Stimulated activated CD8-positive, alpha-beta memory T cell treated with anti-CD3 and anti-CD28 coated beads, Interleukin-12 subunit alpha, Interleukin-12 subunit beta, amount 100 ng/mL, for 4 hours (primary cell): ENCODE data around the gene FOXB1.

Source experiments
- DNase-seq: peaks from one replicate; pipeline ENCODE4 v3.0.0-alpha.2; 2020; ENCODE audit warnings: low read depth

The FOXB1 gene

GRCh38 chr15:60020736-60021135 is 16.6 kb downstream of the FOXB1 start:
- no peak for DNase-seq

GRCh38 chr15:60021589-60022378 is 17.7 kb downstream of the FOXB1 start:
- no peak for DNase-seq

- DNase-seq = no peak
Measured at GRCh38 chr15:60022379-60022741, 18.2 kb downstream of the FOXB1 start.

- DNase-seq = no peak
Measured at GRCh38 chr15:60026555-60026954, 22.4 kb downstream of the FOXB1 start.

- no peak for DNase-seq
Measured at GRCh38 chr15:60035344-60035743, 31.2 kb downstream of the FOXB1 start.

GRCh38 chr15:60039316-60039715 is 35.2 kb downstream of the FOXB1 start:
- DNase-seq = no peak

GRCh38 chr15:60043744-60044435 is 39.8 kb downstream of the FOXB1 start:
- DNase-seq = no peak

GRCh38 chr15:60044636-60045270 is 40.6 kb downstream of the FOXB1 start:
- DNase-seq = no peak

GRCh38 chr15:60047701-60048100 is 43.6 kb downstream of the FOXB1 start:
- DNase-seq = no peak

GRCh38 chr15:60049948-60050347 is 45.8 kb downstream of the FOXB1 start:
- no peak for DNase-seq

GRCh38 chr15:60052796-60053195 is 48.7 kb downstream of the FOXB1 start:
- DNase-seq = no peak

- DNase-seq = no peak
Measured at GRCh38 chr15:60054472-60054871, 50.4 kb downstream of the FOXB1 start.
